HG02943 (cell line): ENCODE results near the gene CALCA.

Experiments used
- ATAC-seq: cut with Tn5 transposase; IDR thresholded peaks from one replicate; pipeline ENCODE4 v1.9.1; 2021; ENCODE audit warnings: mild to moderate bottlenecking, low read depth, moderate library complexity; ENCODE audit not compliant: unreplicated experiment

The CALCA gene

GRCh38 chr11:14949437-14950147 is 22.6 kb downstream of the CALCA start:
- no peak for ATAC-seq

DNA sequence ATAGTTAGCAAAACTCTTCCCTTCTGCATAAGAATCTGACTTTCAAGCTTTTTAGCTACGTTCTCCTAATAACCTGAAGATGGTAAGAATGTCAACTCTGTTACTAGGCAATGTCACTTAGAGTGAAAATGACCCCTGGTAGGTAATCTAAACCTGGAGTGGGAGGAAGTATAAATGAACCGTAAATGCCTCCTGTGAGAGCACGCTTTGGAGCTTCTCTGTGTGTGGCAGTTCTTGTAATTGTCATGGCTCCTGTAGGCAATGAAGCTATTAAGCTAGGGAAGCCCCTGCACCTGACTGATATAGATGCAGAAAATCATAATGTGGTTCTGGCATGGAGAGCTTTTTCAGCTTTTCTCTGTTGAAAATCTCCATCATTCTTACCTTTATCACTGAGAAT is 29.4 kb downstream of the CALCA start:
- ATAC-seq = no peak

DNA sequence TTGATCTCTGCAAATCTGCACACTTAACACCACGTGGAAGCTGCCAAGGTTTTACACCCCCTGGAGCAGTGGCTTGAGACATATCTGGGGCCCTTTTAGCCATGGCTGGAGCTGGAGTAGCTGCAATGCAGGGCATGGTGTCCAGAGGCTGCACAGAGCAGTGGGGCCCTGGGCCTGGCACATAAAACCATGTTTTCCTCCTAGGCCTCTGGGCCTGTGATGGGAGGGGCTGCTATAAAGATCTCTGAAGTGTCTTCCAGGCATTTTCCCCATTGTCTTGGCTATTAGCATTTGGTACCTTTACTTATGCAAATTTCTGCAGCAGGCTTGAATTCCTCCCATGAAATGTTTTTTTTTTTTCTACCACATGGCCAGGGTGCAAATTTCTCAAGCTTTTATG is 33.2 kb downstream of the CALCA start:
- no peak for ATAC-seq

DNA sequence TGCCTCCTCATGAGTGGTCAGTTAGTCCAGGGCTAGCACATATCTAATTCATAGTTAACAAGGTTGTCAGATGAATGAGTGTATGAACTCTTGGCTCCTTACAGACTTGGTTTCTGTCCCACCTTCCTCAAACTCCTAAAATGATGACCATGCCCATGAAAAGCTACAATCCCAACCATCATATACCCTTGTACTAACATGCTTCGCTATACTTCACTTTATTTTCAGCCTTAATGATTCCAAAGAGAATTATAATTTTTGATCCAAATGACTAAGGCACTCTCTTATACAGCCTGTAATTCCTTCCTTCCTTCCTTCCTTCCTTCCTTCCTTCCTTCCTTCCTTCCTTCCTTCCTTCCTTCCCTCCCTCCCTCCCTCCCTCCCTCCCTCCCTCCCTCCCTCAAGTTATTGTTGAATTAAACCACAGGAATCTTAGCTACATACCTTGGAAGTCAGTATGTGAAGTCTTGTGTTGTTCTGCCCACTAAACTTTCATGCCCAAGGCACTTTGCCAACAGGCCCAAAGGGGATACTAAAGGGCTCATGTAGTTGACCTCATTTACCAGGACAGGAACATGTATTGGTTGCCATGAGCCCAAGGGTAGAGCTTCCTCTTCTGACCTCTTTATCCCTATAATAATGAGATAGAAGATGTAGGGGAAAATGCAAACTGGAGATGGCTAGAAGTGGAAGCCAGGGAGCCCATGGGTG is 37.4 kb downstream of the CALCA start:
- ATAC-seq = no peak

GRCh38 chr11:14932447-14932846 is 39.7 kb downstream of the CALCA start:
- ATAC-seq = no peak

GRCh38 chr11:14930369-14930768 is 41.8 kb downstream of the CALCA start:
- no peak for ATAC-seq

DNA sequence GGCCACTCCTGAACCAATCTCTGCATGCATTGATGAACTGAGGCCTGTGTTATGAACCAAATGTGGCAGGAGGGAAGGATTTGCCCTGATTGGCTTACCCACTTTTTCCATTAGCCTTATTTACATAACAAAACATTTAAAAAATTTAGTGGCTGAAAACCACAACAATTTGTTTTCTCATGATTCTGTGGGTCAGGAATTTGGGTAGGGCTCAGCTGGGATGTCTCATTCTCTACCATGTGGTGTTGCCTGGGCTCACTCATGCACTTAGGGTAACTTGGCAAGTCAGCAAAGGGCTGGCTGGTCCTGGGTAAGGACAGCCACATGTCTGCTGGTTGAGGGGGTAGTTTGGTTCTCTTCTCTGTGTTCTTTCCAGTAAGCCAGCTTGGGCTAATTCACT is 45.0 kb downstream of the CALCA start:
- ATAC-seq = no peak

DNA sequence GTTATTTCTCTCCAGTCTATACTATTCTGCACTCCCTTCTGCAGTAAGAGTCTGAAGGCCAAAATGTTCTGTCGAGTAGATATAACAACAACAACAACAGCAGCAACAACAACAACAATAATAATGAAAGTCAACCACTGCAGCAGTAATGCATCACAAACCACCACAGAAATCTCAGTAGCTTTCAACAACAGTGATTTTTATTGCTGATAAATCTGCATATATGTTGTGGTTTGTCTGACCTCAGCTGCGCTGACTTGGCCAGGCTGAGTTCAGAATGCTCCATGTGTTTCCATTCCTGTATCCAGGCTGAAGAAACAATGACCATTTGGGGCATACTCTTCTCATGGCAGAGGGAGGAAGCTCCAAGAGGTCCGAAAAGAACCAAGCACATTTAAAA is 47.8 kb downstream of the CALCA start:
- ATAC-seq = no peak
